ENCODE results near the gene GSG1L.

Gene GSG1L

GRCh38 chr16:27784351-27785306, 278.9 kb downstream of the GSG1L start:
- no peak for DNase-seq

DNA sequence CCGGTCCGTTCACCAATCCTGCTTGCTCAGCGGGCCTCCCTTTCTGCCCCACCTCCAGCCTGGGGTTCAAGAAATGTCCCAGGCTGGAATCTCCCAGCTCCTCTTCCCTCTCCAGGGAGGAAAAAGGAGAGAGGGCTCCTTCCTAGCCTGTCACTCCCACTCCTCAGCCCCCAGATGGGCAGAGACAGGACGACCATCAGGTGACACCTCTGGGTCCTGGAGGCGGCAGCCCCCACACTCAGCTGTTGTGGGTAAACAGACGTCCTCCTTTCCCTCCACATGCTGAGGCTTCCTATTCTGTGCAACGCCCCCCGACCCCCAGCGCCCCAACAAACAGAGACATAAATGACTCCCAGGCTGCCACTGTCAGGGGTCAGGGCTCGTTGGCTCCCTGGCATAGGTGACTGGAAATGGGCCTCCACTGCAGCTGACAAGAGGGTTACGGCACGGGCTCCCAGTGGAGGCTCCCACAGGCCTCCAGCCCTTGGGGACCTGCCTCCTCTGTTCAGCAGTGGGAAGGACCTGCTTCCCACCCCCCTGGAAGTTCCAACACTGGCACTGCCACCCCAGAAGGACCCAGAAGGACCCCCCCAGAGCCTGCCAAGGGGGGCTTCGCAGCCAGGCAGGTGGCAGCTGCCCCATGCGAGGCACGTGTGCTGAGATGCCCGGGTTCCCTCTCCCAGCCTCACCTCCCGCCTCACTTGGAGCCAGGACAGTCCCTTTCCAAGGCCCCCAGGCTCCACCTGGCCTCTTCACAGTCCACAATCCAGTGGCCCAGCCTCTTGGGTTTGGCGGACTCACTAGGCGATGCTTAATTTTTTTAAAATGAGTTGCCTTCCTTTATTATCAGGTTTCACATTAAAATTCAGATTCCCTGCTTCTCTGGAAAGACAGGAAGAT, 281.3 kb downstream of the GSG1L start:
- DNase-seq, result no peak

DNA sequence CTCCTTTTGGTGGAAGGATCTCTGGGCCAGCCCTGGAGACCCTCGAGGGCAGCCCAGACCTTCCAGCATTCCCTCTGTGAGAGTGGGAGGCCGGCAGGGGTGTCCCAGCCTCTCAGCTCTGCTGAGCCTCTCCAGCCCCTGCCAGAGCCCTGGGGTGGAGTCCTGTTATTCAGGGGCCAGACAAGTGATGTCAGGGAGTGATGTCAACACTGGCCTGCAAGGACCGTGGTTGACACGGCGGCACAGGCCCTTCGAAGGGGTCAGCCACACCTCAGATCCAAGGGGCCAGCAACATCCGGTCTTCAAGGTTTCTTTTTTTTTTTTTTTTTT, 282.4 kb downstream of the GSG1L start:
- no peak for DNase-seq

DNA sequence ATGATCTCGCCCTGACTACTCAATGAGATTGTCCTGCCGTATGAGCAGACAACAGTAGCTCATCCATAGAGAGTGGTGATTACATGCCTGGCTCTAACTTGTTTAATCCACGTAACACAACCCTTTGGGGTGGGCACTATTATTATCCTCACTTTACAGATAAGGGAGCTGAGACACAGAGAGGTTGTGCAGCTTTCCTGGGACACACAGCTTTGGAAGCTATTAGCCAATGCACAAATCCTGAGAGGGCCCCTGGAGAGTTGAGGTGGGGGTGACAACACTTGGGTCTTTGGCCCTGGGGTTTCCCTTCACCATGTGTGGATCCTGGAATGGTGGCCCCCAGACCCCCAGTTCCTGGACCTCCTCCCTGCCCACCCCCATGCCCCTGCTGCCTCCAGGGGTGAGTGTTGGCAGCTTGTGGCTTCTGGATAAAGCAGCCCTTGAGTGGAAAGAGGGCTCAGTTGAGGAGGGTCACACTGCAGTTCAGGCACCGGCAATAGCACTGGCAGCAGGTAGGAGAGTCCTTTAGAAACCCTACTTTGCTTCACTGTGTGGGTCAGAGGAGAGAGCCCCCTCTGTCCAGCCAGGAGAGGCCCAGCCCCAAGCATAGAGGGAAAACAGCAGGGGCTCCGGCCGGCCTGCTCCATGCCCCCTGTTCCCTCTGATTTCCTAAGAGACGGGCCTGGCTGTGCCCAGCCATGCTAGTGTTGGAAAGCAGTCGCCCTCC, 282.9 kb downstream of the GSG1L start:
- no peak for DNase-seq

DNA sequence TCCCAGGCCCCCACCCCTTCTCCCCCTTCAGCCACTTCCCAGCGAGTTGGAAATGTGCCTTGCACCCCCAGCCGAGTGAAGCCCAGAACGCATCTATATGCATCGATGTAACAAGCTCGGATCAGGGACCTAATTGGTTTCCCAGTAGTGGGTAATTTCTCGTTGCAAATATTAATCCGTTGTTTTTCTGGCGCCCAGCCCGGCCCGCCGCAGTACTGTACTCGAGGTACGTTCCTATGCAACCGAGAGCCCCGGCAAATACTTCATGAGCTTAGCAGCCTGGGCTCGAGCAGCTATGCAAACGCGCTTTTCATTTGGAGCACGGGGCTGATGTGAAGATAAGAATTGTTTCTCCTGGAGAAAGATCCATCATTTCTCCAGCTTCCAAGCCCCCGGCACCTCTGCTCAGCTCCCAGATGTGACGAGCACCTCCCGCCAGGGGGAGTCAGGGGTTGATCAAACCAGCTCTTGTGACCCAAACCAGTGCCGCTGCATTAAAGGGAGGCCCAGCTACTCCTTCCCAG, 283.8 kb downstream of the GSG1L start:
- no peak for DNase-seq

- no peak for DNase-seq
These were observed 284.5 kb downstream of the GSG1L start for GRCh38 chr16:27778926-27779570.

GRCh38 chr16:27778171-27778925, 285.2 kb downstream of the GSG1L start:
- no peak for DNase-seq

DNA sequence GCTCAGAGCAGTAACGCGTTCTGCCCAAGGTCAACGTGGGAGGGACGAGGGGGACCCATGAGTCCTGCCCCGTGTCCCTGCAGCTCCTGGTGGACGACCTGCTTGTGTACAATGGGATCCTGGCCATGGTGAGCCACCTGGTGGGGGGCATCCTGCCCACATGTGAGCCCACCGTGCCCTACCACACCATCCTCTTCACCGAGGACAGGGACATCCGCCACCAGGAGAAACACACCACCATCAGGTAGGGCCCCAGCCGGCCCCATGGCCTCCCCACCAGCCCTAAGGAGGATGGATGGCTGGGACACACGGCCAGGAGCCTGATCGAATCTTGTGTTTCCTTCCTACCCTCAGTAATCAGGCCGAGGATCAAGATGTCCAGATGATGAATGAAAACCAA, 286.0 kb downstream of the GSG1L start:
- DNase-seq, result no peak

- DNase-seq, result no peak
These were observed 286.8 kb downstream of the GSG1L start for GRCh38 chr16:27776556-27777225.

DNA sequence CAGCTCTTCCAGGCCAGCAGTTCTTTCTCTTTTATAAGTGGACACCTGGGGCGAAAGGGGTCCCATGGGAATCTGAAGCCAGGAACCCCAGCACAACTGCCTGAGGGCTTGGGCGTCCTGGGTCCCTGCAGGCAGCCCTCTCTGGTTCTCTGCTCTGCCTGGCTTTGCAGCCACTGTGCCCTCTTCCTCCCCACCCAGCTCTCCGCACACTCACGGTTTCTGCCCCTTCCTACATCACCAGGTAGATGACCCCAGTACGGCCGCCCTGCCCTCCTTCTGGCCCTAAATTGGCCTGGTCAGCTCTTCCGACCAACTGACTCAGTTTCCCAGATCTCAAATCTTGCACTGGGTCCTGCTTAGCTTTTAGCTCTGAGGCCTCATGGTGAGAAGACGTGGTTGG, 288.3 kb downstream of the GSG1L start:
- DNase-seq, result no peak

- DNase-seq, result no peak
These were observed 288.7 kb downstream of the GSG1L start for GRCh38 chr16:27774779-27775178.

DNA sequence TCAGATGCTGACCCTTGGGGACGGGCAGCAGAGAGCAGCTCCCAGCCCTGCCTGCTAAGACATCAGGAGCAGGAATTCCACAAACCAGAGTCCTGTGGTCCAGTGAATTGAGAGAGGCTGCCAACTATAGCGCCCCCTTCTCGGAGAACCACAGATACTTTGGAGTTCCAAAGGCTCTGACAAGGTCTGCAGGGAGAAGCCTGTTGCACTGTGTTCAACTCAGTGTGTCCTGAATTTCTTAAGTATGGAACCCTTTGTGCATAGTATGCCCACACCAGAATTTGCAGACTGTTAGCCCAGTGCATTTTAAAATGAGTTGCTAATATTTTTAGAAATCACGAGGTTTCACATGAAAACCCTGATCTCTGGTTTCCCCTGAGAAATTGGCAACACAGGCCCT, 290.2 kb downstream of the GSG1L start:
- no peak for DNase-seq

DNA sequence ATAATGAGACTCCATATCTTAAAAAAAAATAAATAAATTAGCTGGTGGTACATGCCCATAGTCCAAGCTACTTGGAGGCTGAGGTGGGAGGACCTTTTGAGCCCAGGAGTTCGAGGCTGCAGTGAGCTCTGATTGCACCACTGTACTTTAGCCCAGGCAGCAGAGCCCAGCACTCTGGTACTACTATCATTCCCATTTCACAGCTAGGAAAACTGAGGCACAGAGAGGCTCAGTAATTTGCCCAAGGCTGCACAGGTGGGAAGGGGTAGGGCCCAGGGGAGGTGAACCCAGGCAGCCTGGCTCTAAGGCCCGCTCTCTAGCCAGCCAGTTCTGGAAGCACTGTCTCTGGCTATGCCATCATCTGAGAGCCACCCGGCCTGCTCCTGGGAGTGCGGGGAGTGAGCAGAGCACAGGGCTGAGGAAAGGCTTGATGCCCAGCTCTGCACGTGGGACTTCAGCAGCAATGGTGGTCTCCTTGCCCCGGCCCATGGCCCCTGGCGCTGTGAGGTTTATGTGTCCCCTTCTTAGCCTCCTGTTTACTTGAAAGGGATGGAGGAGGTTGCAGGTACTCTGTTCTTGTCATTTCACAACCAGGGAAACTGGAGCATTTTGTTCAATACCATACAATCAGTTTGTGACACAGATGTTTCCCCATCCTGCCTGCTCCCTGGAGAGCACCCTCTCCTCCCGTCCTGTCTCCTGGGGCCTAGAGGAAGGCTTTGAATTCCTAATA, 291.3 kb downstream of the GSG1L start:
- no peak for DNase-seq

DNA sequence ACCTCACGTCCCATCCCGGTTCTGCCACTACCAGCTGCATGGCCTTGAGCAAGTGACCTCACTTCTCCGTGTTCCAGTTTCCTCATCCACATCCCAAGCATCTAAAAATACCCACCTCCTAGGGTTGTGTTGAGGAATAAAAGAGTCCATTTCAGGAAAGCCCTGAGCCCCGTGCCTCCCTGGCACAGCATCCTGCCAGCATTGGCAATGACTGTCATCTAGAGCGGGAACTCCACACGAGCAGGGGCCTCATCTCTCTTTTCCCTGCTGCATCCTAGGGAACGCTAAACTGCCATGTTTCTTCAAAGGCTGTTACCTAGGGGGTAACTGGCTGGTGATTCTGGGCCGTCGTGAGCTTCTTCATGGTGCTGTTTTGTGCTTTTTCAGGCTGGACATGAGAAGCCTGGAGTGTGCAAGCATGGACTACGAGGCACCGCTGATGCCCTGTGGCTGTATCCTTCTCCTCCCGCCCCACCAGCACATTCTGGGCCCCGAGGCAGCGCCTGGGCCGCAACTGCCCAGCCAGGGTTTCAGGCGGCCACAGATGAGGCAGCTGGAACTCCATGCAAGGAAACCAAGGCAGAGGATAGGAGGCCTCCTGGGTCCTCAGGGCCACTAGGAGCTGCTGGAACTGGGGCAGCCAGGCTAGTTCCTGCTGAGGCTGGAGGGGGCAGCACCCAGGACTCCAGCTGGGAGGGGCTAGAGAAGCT, 292.2 kb downstream of the GSG1L start:
- DNase-seq, result no peak

DNA sequence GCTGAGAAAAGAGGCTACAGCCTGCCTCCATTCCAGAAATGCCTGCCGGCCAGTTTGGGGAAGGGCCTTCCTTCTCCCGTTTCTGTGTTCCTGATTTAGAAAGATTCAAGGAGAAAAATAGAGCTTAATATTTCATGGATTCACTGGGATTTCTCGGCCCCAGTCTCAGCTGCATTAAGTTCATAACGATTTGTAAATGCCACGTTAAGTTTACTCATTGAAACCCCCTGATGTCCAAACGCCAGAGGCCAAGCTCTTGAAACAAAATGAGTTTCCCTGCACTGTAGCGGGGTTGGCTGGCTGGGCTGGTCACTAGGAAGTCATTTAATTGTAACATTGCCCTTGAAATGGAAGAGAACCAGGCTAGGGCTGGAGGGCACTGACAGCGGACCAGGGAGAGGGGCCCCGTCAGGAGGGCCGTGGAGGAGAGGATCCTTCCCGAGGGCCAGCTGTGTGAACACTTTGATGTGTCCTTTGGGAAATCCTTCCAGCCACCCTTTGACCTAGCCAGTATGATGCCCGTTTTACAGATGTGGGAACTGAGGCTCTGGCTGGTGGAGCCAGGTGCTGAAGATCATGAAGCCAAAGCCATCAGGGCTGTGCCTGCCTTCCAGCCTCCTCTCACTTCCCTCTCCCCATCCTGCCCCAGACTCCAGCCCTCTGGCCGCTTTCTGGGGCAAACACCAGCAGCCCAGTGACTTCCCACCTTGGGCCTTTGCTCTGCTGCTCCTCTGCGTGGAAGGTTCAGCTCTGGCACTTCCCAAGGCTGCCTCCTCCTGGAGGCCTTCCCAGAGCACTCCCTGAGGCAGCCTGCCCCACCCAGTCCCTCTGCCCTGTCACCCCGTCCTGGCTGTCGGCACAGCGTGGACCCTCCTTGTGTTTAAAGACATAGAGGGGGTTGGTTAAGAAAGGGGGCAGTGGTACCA, 293.0 kb downstream of the GSG1L start:
- DNase-seq, result no peak

DNA sequence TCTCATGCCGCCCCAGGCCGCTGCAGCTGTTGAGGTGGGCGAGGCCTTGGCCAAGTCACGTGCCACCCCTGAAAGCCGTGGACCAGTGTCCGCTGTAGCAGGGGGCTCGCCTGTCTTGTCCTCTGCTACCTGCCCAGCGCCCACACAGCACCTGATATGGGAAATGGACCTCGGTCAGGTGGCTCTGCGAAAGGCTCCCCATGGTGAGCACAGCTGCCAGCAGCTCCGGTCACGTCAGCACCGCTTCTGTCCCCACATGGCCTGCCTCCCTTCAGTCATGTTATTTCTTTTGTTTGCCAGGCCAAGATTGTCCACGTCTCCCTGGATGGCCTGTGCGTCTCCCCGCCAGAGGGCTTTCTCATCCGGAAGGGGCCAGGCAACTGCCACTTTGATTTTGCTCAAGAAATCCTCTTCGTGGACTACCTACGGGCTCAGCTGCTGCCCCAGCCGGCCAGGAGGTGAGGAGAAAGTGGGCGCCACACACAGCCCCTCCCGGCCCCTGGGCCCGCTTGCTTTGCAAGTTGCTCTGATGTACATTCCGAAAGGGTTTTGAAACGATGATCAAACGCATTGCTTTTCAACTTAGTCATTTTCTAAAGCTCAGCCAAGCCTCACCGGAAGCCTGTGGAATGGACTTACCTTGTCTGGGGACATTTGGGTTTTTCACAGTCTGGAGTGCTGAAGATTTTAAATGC, 293.8 kb downstream of the GSG1L start:
- DNase-seq, result no peak

GRCh38 chr16:27768651-27769272, 294.8 kb downstream of the GSG1L start:
- DNase-seq, result no peak
